Measurements from ENCODE around the gene C12orf57.
"Not testable (repeated sequence)": the region's sequence is repeated elsewhere in the genome, so short reads cannot be mapped to it uniquely, and the experiment has no call there.

C12orf57 gene

GRCh38 chr12:6905414-6906040 is 38.3 kb upstream of the C12orf57 start:
- Histone ChIP-seq H2AFZ (ENCODE audit: low read depth) (no peak overlapping the region; the same call in 1 of the 2 replicates), H3K36me3 (ENCODE audit: insufficient read depth) (no peaks in the 10 kb centered on the region), H3K4me2 (peak overlapping the region; percentile 97), H3K9ac (peak overlapping the region; percentile 72), H3K79me2 (ENCODE audit: insufficient read depth, low read depth) (no peaks in the 10 kb centered on the region), H4K20me1 (ENCODE audit: insufficient read depth) (no peaks in the 10 kb centered on the region), H3K4me3 (IDR thresholded peaks at IDR 0.05; ENCODE audit: insufficient read depth, low read depth, low read length) (no peak overlapping the region), H3K27me3 (ENCODE audit: insufficient read depth, low read depth) (no peaks in the 10 kb centered on the region), H3K27ac (no peak overlapping the region; the same call in 1 of the 2 replicates), H3K4me1 (ENCODE audit: low read depth, poor library complexity, severe bottlenecking) (peaks cover 8% of the 10 kb centered on the region)
- no peak for TF ChIP-seq CTCF (conservative IDR thresholded peaks at IDR 0.05; ENCODE audit: low read depth, low read length)

GRCh38 chr12:6908141-6908540 is 35.7 kb upstream of the C12orf57 start:
- not testable (repeated sequence) for H3K9ac ChIP-seq; H3K4me3 ChIP-seq (IDR thresholded peaks at IDR 0.05; ENCODE audit: insufficient read depth, low read depth, low read length); H3K4me1 ChIP-seq (ENCODE audit: low read depth, poor library complexity, severe bottlenecking); H3K27me3 ChIP-seq (ENCODE audit: insufficient read depth, low read depth); H3K79me2 ChIP-seq (ENCODE audit: insufficient read depth, low read depth); H3K36me3 ChIP-seq (ENCODE audit: insufficient read depth); H3K27ac ChIP-seq; H4K20me1 ChIP-seq (ENCODE audit: insufficient read depth); H2AFZ ChIP-seq (ENCODE audit: low read depth); H3K4me2 ChIP-seq

GRCh38 chr12:6909421-6910145 is 34.2 kb upstream of the C12orf57 start:
- Histone ChIP-seq H3K36me3 (ENCODE audit: insufficient read depth) (no peaks in the 10 kb centered on the region), H4K20me1 (ENCODE audit: insufficient read depth) (no peaks in the 10 kb centered on the region), H3K27me3 (ENCODE audit: insufficient read depth, low read depth) (peaks cover 8% of the 10 kb centered on the region; the same call in 1 of the 2 replicates), H3K27ac (no peak overlapping the region), H2AFZ (ENCODE audit: low read depth) (no peak overlapping the region), H3K79me2 (ENCODE audit: insufficient read depth, low read depth) (no peaks in the 10 kb centered on the region), H3K9ac (no peak overlapping the region), H3K4me2 (no peak overlapping the region), H3K4me1 (ENCODE audit: low read depth, poor library complexity, severe bottlenecking) (peaks cover 3% of the 10 kb centered on the region), H3K4me3 (IDR thresholded peaks at IDR 0.05; ENCODE audit: insufficient read depth, low read depth, low read length) (no peak overlapping the region)
- no peak for TF ChIP-seq CTCF (conservative IDR thresholded peaks at IDR 0.05; ENCODE audit: low read depth, low read length)

GRCh38 chr12:6912164-6912935 is 31.5 kb upstream of the C12orf57 start:
- H3K27ac ChIP-seq = no peak overlapping the region
- H2AFZ ChIP-seq (ENCODE audit: low read depth) = no peak overlapping the region
- H3K4me1 ChIP-seq (ENCODE audit: low read depth, poor library complexity, severe bottlenecking) = peaks cover 8% of the 10 kb centered on the region
- no peak overlapping the region for H3K4me3 ChIP-seq (IDR thresholded peaks at IDR 0.05; ENCODE audit: insufficient read depth, low read depth, low read length)
- no peak overlapping the region for H3K9ac ChIP-seq
- no peak overlapping the region for H3K4me2 ChIP-seq
- H3K27me3 ChIP-seq (ENCODE audit: insufficient read depth, low read depth) = peaks cover 11% of the 10 kb centered on the region; the same call in 1 of the 2 replicates
- H3K79me2 ChIP-seq (ENCODE audit: insufficient read depth, low read depth) = no peaks in the 10 kb centered on the region
- no peaks in the 10 kb centered on the region for H4K20me1 ChIP-seq (ENCODE audit: insufficient read depth)
- H3K36me3 ChIP-seq (ENCODE audit: insufficient read depth) = no peaks in the 10 kb centered on the region
- TF ChIP-seq CTCF (conservative IDR thresholded peaks at IDR 0.05; ENCODE audit: low read depth, low read length) = no peak
